ENCODE results near the gene LAP3.
"Not testable (repeated sequence)": the region's sequence is repeated elsewhere in the genome, so short reads cannot be mapped to it uniquely, and the experiment has no call there.

LAP3 gene

DNA sequence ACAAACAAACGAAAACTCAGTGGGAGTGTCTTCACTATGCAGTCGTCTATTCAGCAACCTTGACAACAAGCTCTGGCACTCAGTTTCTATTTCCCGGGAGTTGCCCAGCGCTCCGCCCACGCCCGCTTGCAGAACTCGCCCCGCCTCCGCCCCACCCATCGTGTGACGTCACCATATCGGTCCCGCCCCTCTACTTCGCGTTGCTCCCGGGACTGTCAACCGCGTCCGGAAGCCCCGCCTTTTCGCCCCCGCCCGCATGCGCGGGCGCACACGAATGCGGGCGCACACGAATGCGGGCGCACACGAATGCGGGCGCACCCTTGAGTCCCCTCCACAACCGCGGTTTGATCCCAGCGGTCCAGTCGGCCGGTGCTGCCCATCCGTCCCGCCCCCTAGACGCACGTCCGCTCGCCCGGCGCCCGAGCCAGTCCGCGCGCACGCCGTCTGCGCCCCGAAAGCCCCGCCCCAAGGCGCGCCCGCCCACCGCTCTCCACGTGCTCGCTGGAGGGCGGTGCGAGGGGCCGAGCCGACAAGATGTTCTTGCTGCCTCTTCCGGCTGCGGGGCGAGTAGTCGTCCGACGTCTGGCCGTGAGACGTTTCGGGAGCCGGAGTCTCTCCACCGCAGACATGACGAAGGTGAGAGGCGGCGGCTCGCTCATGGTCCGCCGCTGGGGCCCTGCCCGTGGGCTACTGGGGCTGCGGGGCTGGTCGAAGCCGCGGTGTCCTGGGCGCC, at the start of gene LAP3:
LAP3 (plus strand) TSS at position 267 of the 733 bp plus-strand sequence; CDS start at position 535, 268 bp downstream.
- DNase-seq (ENCODE audit: low spot score): peak; percentile 97

DNA sequence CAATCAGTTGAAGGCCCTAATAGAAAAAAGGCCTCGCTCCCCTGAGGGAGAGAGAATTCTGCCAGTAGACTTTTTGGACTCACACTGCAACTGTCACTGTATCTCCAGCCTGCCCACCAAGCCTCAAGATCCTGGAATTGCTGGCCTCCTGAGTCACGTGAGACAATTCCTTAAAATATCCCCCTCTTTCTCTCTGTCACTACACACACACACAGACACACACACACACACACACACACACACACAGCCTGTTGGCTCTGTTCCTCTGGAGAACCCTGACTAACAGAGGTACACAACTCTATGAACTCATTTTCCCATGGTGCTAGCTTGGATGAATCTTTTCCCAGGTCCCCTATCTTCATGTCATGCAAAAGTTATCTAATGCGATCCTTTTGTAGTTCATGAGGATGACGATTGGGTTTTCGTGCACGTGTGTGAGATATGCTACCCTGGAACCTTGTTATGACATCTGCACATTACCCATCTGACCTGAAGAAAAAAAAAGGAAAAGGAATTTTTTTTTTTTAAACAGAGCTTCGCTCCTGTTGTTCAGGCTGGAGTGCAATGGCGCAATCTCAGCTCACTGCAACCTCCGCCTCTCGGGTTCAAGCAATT, 48.3 kb upstream of the LAP3 start:
- DNase-seq (ENCODE audit: low spot score): no peak

DNA sequence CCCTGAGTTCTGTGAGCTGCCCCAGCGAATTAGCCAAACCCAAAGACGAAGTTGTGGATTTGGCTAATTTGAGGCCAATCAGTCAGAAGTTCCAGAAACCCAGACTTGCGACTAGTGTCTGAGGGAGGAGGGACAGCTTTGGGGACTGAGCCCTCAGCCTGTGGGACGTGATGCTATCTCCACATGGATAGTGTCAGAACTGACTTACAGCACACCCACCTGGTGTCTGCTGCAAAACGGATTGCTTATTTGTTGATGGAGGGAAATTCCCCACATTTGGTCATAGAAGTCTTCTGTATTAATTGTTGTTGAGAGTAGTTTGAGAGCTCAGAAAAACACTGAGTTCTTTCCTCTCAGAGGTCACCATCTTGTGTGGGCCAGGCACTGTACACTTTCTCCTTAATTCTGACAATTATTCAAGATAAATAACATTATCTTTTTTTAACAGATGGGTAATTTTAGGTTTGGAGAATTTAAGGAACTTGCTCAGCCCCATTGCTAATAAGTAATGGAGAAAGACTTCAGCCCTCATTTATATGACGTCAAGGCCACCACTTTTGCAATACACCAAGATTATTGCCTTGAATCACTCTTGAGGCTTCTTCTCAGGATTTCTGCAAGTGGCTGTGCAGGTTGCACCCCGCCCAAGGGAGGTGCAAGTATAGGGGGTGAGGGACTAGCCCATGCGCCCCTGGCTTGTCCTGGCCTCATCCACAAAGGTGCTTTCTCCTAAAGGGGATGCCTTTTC, 45.3 kb upstream of the LAP3 start:
- DNase-seq (ENCODE audit: low spot score): no peak

DNA sequence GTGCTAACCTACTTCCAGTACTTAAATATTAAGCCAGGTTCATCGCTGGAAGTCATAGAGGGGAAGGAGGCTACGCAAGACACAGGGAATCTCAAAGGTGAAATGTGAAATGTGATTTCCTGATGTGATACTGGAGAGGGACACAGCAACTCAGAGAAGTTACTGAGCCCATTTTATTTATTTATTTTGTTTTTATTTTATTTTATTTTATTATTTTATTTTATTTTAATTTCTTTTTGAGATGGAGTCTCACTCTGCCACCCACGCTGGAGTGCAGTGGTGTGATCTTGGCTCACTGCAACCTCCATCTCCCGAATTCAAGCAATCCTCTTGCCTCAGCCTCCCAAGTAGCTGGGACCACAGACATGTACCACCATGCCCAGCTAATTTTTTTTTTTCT, 42.3 kb upstream of the LAP3 start:
- DNase-seq (ENCODE audit: low spot score): no peak

DNA sequence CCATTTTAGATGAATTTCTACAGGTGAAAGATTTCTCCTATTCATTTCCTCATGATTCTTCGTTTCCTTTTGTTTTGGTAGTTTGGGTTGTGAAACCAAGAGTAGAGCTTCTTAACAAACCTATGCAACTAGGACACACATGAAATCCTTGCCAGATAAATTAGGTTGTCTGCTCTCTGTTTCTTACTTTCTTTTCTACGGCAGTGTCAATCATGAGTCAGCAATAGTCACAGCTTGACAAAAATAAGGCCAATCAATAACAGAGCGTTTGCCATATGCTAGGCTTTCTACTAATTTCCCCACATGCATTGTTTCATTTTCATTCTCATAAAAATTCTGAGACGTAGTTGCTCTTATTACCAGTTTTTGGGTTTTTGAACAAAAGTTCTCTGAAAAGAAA, 41.8 kb upstream of the LAP3 start:
- no peak for DNase-seq (ENCODE audit: low spot score)

DNA sequence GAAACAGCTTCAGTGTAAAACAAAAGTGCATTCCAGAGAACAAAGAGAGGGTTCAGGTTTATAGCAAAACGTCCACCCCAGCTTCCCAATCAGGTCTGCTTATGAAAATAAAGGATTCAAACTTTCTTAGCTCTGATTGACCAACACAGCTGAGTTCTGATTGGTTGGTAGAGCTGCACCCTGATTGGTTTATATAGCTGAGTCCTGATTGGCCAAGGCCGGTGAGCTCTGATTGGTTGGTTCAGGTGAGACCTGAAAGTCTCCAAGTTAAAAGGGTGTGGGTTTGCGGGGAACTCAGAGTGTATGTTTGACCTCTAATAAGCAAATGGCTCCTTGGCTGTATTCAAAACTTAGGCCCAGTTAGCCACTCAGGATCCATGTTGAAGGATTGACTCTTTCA, 41.1 kb upstream of the LAP3 start:
- no peak for DNase-seq (ENCODE audit: low spot score)

DNA sequence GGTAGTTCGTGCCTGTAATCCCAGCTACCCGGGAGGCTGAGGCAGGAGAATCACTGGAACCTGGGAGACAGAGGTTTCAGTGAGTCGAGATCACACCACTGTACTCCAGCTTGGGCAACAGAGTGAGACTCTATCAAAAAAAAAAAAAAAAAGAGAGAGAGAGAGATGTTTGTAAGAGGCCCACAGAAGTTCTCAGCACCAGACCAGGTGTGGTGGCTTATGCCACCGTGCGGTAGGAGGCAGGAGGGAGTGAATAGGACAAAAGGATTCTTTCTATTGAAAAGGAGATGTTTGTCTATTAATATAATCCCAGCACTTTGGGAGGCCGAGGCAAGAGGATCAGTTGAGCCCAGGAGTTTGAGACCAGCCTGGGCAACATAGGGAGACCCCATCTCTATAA, 39.9 kb upstream of the LAP3 start:
- DNase-seq (ENCODE audit: low spot score): not testable (repeated sequence)

DNA sequence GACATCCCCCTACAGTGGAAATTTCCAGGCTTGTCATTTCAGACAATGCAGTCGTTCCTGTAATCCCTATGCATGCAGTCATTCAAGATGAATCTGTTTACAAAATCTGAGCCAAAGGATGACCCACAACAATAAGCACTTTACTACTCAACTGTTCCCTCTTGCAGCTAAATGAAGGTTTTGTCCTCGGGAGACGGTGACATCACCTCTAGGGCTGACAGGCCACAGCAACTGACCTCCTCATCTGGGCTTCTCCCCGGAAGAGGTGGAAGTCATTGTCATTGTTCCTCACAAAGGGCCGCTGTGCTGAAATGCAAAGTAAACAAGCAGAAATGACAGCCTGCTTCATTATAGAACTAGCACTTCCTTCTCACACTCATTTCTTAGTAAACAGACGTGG, 32.8 kb upstream of the LAP3 start:
- peak; percentile 7 for DNase-seq (ENCODE audit: low spot score)

DNA sequence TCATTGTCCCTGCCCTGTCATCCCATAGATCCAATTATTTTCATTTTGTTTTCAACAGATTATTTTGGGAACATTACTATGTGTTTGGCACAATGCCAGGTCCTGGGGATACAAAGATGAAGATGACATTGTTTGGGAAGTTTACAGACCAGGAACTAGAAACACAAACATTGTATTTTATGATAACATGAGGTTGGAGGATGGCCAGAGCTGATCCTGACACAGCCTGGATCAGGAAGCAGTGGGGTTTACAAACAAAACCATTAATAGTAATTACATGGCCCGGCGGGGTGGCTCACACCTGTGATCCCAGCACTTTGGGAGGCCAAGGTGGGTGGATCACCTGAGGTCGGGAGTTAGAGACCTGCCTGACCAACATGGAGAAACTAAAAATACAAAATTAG, 32.2 kb upstream of the LAP3 start:
- peak; percentile 22 for DNase-seq (ENCODE audit: low spot score)

DNA sequence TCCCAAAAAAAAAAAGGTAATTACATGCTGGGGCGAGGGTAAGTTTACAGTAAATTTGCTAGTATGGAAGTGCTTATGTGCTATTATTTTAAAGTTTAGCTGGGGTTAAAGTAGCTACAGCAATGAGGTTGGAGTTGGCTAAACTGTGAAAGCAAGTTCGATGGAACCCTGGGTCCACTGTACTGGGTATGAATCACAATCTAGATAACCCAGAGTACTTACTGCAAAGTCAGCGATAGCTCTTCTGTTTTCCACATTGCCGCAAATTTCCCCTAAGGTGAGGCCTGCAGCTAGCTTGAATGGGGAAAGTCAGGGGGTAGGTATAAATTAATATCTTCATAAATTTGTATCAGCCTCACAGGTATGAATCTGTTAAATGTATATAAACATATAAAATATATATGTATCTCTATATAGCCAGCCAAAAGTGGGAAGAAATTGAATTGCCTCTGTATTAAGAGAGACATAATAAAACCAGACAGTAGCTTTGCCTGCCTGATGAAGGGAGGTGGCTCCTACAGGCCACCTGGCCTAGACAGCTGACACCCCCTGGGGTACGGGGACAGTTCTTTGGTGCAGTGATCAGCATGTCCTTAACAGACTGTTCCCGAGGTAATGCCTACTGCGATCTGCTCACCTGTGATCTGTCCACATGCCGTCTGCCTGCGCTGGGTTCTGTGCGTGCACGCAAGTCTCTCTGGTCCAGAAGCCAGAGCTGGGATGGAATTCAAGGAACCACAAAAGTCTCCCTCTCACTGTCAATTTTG, 31.4 kb upstream of the LAP3 start:
- peak; percentile 68 for DNase-seq (ENCODE audit: low spot score)

DNA sequence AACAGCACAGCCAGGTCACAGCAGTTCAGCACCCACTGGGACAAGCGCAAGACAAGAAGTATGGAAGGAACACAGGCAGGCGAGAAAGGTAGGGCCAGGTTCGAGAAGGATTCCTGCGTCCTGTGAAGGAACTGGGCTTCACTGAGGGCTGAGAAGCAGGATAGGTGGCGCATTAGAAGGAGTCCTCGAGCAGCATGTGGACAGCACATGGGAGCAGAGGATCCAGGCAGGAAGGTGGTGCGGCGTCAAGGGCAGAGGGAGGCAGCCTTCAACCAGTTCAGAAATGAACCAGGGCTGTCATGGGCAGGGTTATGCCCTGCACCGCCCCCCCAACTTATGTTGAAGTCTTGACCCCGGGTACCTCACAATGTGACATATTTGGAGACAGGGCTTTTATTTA, 30.8 kb upstream of the LAP3 start:
- peak; percentile 3 for DNase-seq (ENCODE audit: low spot score)

DNA sequence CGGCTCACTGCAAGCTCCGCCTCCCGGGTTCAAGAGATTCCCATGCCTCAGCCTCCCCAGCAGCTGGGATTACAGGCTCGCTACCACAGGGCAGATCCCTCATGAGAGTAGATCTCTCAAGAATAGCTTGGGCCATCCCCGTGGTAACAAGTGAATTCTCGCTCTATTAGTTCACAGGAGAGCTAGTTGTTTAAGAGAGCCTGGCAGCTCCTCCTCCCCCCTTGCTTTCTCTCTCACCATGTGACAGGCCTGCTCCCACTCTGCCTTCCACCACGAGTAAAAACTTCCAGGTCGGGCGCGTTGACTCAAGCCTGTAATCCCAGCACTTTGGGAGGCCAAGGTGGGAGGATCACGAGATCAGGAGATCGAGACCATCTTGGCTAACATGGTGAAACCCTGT, 30.3 kb upstream of the LAP3 start:
- no peak for DNase-seq (ENCODE audit: low spot score)

DNA sequence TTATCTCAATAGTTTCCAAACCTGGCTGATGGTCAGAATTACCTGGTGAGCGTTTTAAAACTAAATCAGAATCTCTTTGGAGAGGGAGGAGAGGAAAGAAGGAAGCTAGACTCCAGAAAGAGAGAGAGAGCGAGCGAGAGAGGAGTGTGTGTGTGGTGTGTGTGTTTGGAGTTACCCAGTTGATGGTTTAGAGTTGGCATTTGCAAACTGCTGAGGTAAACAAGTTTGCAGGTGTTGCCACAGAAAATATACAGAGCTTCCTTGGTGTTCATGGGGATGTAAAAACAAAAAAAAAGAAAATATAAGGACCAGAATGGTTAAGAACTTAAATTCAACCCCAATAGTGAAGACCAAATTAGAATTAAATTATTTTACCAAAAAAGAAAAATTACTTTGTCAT, 26.4 kb upstream of the LAP3 start:
- DNase-seq (ENCODE audit: low spot score): no peak

DNA sequence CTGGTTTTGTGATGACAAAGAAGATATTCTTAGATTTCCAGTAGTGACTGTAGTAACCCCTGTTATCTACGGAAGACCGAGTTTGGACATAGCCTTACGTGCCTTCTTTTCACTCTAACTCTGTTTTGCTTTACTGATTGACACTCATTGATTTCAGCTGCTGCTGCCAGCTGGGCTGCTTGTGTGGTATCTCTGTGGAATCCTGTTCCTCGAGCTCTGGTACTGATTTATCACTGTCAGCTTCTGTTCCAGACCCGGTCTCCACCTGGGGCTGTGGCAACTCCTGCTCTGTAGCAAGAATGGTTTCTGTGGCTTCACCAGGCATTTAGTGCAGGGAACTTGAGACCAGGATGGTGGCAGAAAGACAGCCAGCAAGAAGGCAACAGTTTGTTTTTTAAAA, 24.6 kb upstream of the LAP3 start:
- DNase-seq (ENCODE audit: low spot score): no peak

DNA sequence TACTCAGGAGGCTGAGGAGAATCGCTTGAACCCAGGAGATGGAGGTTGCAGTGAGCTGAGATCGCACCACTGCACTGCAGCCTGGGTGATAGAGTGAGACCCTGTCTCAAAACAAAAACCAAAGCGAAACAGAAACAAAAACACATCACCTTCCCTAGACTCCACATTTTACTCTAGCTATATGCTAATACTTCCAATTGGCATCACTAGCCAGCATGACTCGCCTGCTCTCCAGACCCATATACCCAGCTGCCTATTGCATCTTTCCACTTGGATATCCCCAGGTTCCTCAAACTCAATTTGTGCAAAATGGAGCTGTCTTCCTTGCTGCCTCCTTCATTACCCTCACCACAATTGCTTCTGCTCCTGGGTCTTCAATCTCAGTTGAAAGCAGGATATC, 22.4 kb upstream of the LAP3 start:
- DNase-seq (ENCODE audit: low spot score): no peak

DNA sequence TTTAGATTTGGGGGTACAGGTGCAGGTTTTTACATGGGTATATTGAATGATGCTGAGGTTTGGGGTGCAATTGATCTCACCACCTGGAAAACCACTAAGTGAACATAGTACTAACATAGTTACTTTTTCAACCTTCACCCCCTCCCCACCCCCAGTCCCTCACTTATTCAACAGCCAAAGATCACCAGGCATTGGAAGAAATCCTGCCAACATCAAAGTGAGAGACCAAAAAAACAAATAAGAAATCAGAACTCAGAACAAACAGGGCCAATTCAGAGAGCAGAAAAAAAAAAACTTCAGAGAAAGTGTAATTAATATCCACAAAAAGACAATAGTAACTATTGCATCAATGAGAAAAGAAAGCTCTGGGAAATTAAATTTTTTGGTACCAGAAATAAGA, 20.5 kb upstream of the LAP3 start:
- no peak for DNase-seq (ENCODE audit: low spot score)

DNA sequence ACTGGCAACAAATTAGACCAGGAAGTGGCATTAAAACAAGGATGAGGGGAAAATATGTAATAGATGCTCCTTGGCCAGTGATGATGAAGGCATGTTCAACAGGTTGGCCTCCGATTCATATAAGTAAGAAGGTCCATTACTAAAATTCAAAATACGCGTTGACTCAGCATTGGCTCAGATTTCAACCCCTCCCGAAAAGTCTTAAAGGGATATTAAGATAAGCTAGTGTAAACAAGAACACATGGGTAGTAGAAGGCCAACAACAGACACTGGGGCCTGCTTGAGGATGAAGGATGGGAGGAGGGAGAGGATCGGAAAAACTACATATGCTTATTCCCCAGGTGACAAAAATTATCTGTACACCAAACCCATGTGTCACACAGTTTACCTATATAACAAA, 19.1 kb upstream of the LAP3 start:
- no peak for DNase-seq (ENCODE audit: low spot score)

DNA sequence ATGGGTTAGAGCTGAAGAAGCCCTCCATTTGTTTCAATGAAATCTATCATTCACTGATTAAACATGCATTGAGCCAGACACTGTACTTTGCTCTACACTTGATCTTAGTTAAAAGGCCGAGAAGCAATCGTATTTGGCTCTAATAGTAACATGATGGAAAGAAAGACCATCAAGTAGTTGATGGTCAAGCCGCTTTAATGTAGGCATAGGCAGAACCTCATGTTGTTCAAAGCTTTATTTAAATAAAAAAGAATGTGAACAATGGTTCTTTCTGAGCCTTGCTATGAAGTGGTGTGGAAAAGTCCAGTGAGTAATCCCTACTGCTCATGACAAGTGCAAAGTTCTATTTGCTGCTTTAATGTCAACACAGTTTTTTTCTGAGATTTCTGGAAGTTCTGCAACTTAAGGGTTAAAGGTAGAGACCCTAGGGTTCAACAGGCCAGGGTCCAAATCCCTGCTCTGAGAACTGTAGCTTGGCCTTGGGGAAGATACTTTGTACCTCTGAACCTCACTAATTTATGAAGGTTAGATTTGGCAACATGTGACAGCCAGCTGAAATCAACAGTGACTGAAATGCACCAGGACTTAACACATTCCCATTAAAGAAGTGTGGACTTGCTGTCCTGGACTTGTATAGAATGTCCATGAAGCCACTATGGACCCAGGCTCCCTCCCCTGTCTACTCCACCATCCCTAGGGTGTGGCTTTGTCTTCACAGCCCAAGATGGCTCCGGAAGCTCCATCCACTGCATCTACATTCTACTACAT, 17.9 kb upstream of the LAP3 start:
- DNase-seq (ENCODE audit: low spot score): no peak

DNA sequence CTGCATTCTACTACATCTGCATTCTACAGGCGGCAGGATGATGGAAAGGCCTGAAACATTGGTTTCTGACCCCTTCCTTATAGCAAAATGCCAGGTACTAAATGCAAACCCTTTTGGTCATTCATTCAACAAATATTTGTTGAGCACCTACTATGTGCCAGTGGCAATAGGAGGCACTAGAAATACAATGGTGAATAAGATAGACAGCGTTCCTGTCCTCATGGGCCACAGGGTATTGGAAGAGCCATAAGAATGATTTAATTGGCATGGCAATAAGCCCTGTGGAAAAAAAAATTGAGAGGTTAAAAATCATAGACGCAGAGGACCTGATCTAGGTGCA, 17.3 kb upstream of the LAP3 start:
- no peak for DNase-seq (ENCODE audit: low spot score)

DNA sequence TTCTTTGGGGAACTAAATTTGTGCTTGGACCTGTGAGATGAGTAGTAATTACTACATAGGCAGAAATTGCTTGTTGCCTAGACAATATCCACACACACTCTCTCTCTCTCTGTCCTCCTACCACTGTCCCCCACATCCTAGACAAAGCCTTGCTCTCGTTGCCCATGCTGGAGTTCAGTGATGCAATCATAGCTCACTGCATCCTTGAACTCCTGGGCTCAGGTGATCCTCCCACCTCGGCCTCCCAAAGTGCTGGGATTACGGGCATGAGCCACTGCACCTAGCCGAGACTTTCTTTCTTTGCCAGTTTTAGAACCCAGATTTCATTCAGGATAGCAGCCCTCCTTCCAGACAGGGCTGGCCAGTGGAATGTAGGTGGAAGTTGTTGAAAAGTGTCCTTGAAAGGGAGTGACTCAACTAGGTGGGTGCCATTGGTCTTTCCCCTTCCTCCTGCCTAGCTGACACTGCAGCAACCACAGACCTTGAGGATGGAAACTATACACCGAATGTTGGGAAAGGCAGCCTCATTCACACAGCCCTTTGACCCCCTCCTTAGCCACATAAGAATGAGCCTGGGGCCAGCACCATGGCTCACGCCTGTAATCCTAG, 16.8 kb upstream of the LAP3 start:
- DNase-seq (ENCODE audit: low spot score): no peak

DNA sequence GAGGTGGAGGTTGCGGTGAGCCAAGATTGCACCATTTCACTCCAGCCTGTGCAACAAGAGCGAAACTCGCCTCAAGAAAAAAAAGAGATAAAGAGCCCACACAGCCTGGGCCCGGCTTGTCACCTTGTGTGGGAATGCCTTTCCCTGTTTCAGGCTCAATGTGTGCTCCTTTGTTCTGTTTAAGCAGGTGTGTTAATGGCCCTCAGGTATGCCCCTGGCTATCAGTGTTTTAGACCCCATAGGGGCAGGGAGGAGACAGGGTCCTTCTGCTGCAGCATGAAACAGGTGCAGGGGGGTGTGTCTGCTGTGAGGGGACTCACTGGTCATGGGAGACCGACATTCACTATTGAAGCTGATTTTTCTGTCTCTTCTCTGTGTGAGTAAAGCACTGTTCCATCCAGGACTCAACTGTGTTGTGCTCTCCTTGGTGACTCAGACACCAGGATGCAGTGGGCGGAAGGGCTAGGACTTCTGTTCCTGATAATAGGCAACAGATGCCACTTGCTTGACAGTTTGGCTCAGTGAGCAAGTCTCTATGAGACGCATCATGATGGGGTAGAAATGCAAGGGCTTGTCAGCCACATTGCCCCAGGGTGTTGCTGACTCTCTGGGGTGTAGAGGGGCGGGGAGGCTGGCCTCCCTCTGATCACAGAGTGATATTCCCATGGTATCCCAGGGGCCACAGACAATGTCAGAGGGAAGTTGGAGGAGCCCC, 15.6 kb upstream of the LAP3 start:
- DNase-seq (ENCODE audit: low spot score): peak; percentile 34
